ENCODE measurements around the gene ASPSCR1. TPM values are rescaled to one million over a fixed set of nuclear protein-coding genes. Genes with fewer than 3 reads are reported as not detected.

The ASPSCR1 gene
- total RNA-seq, 1 experiment from 2014 or later: 51.0 TPM

- no TSS peak for BruUV-seq (replicated peaks)
- Histone ChIP-seq H3K4me1 (ENCODE audit: control insufficient read depth in 1 of 2, insufficient read depth in 2 of 2, low read length in 2 of 2) (peaks cover 4 to 14% of the 10 kb centered on the region in 2 experiments; a peak in 2 of 4 replicates), H3K27ac (ENCODE audit: low read depth, low read length) (no peak overlapping the region), H3K27me3 (ENCODE audit: insufficient read depth, low read length) (no peaks in the 10 kb centered on the region), H3K4me2 (ENCODE audit: low read length) (no peak overlapping the region), H3K9me2 (ENCODE audit: insufficient read depth) (no peaks in the 10 kb centered on the region), H3K9me3 (ENCODE audit: control insufficient read depth in 1 of 2, insufficient read depth in 1 of 2, low read depth in 1 of 2, low read length in 2 of 2) (no peaks in the 10 kb centered on the region), H3K36me3 (ENCODE audit: control insufficient read depth in 1 of 2, insufficient read depth in 2 of 2, low read length in 2 of 2) (no peaks in the 10 kb centered on the region), H3K79me2 (ENCODE audit: insufficient read depth, low read length) (peaks cover 3% of the 10 kb centered on the region; the same call in 1 of the 2 replicates), H3K4me3 (replicated peaks in 1 of 2; ENCODE audit: low read depth in 1 of 2, low read length in 2 of 2) (no peak overlapping the region), H3K9ac (ENCODE audit: low read length) (no peak overlapping the region), H4K20me1 (ENCODE audit: insufficient read depth) (no peaks in the 10 kb centered on the region), H2AFZ (ENCODE audit: low read depth, low read length, poor library complexity, severe bottlenecking) (no peak overlapping the region)
- ATAC-seq (no peak), DNase-seq (ENCODE audit: low read depth, low spot score) (no peak)
- CTCF ChIA-PET: no interaction called here
- TF ChIP-seq CBX3 (IDR thresholded peaks at IDR 0.05; ENCODE audit: low read depth) (no peak), EGR1 (IDR thresholded peaks at IDR 0.05; ENCODE audit: low read depth) (no peak), SIN3A (IDR thresholded peaks at IDR 0.05; ENCODE audit: low read depth) (no peak), CEBPB (IDR thresholded peaks at IDR 0.05; ENCODE audit: low read depth) (no peak), POLR2A (IDR thresholded peaks at IDR 0.05; ENCODE audit: borderline replicate concordance, extremely low read depth, insufficient read depth, insufficient read length) (no peak), EZH2phosphoT487 (IDR thresholded peaks at IDR 0.05; ENCODE audit: borderline replicate concordance) (no peak), ZBTB33 (IDR thresholded peaks at IDR 0.05; ENCODE audit: extremely low read depth, insufficient replicate concordance, low read length) (no peak), ZNF274 (IDR thresholded peaks at IDR 0.05; ENCODE audit: low read depth, low read length) (no peak), CTCF (IDR thresholded peaks at IDR 0.05 in 2 of 3, conservative IDR thresholded peaks at IDR 0.05 in 1 of 3; ENCODE audit: borderline replicate concordance in 1 of 3, insufficient read depth in 1 of 3, low read depth in 2 of 3, low read length in 2 of 3) (no peak), EZH2 (IDR thresholded peaks at IDR 0.05) (no peak), ELF1 (IDR thresholded peaks at IDR 0.05; ENCODE audit: borderline replicate concordance, low read depth) (no peak), TCF7L2 (IDR thresholded peaks at IDR 0.05; ENCODE audit: borderline replicate concordance, extremely low read depth, insufficient read depth, insufficient read length) (no peak), SP1 (IDR thresholded peaks at IDR 0.05; ENCODE audit: low read depth) (no peak), RAD21 (IDR thresholded peaks at IDR 0.05; ENCODE audit: low read depth) (no peak)
- intact Hi-C loops (cut with micrococcal nuclease): no loop called here
- POLR2A ChIA-PET: no interaction called here
- RAD21 ChIA-PET (ENCODE audit: low non-redundant PET in 1 of 2, low total read pairs in 2 of 2, uncharacterized antibody in 2 of 2, unreplicated experiment in 2 of 2): no interaction called here
Measured at GRCh38 chr17:81941484-81942166, 35.8 kb upstream of the ASPSCR1 start.

Measured in HCT116 (cell line).